Spleen (tissue), 7 donors: Measurements from ENCODE around the gene KCNJ16.

Experiments
- CTCF ChIP-seq, 11 experiments: fragments of 200-600 bp in 7 of 11; fragments of 450-650 bp in 4 of 11; sonication (generic) in 4 of 11; IDR thresholded peaks in 8 of 11; conservative IDR thresholded peaks in 3 of 11; 1 replicate in 7 of 11; 2 replicates in 4 of 11; pipeline versions ENCODE4 v1.4.0 to v1.8.0; 2016 to 2021; ENCODE audit warnings: antibody characterized with exemption in 11 of 11, inconsistent platforms in 4 of 11, mild to moderate bottlenecking in 1 of 11
- POLR2A ChIP-seq, 3 donors: fragments of 450-650 bp; IDR thresholded peaks; one replicate each; pipeline ENCODE4 v1.5.1; 2017; ENCODE audit warnings: antibody characterized with exemption in 3 of 3, mild to moderate bottlenecking in 1 of 3
- POLR2AphosphoS5 ChIP-seq, 3 donors: sonication (generic); formaldehyde crosslinking; IDR thresholded peaks; one replicate each; pipeline ENCODE4 v1.5.1; 2017; ENCODE audit warnings: antibody characterized with exemption in 3 of 3
- donor health status: DM: no; HTN: no; CAD: no; lungs with moderate emphysema.
- donor health status: DM: no; HTN: no; CAD: no.
- donor health status: DM: no; HTN: no; CAD: no.

- no peak for TF ChIP-seq POLR2A (IDR thresholded peaks at IDR 0.05)
- no peak for TF ChIP-seq CTCF (IDR thresholded peaks at IDR 0.05 in 8 of 11, conservative IDR thresholded peaks at IDR 0.05 in 3 of 11)
- no peak for TF ChIP-seq POLR2AphosphoS5 (IDR thresholded peaks at IDR 0.05)
Observed at GRCh38 chr17:70134777-70135176, 59.8 kb downstream of the KCNJ16 start.
